Liver (tissue), 9 donors: ENCODE measurements around the gene PTPRD. TPM values are rescaled to one million over a fixed set of nuclear protein-coding genes. Genes with fewer than 3 reads are reported as not detected.

Source experiments
- DNase-seq: peaks from one replicate; pipeline ENCODE4 v3.0.0-alpha.2; 2017; ENCODE audit warnings: low spot score
- H3K27ac ChIP-seq, 2 donors: one replicate each; pipeline ENCODE4 v1.7.0; 2013; ENCODE audit warnings: inconsistent platforms in 2 of 2, low read length in 2 of 2, control low read depth in 1 of 2, low read depth in 1 of 2, mild to moderate bottlenecking in 1 of 2
- H3K27me3 ChIP-seq, 4 donors: one replicate each; pipeline versions ENCODE4 v1.6.1 to v1.7.0; 2013; ENCODE audit warnings: low read length in 3 of 4, inconsistent platforms in 1 of 4, mild to moderate bottlenecking in 1 of 4, moderate library complexity in 1 of 4; ENCODE audit not compliant: control insufficient read depth in 4 of 4, insufficient read depth in 4 of 4
- H3K36me3 ChIP-seq, 4 donors: one replicate each; pipeline versions ENCODE4 v1.6.1 to v1.7.0; 2013; ENCODE audit warnings: low read length in 3 of 4, mild to moderate bottlenecking in 3 of 4, low read depth in 1 of 4, moderate library complexity in 1 of 4; ENCODE audit not compliant: control insufficient read depth in 4 of 4, insufficient read depth in 3 of 4
- H3K4me1 ChIP-seq, 4 donors: one replicate each; pipeline versions ENCODE4 v1.6.1 to v1.7.0; 2013; ENCODE audit warnings: low read length in 3 of 4, mild to moderate bottlenecking in 3 of 4, moderate library complexity in 1 of 4; ENCODE audit not compliant: control insufficient read depth in 4 of 4, insufficient read depth in 4 of 4
- H3K4me3 ChIP-seq, 3 donors: one replicate each; pipeline versions ENCODE4 v1.6.1 to v1.7.0; 2013; ENCODE audit warnings: low read length in 3 of 3, control low read depth in 1 of 3, low read depth in 1 of 3, mild to moderate bottlenecking in 1 of 3
- H3K9ac ChIP-seq, 2 donors: one replicate each; pipeline ENCODE4 v1.7.0; 2013; ENCODE audit warnings: low read length in 2 of 2, mild to moderate bottlenecking in 2 of 2, moderate library complexity in 2 of 2, control low read depth in 1 of 2, low read depth in 1 of 2
- H3K9me3 ChIP-seq, 4 donors: one replicate each; pipeline versions ENCODE4 v1.6.1 to v1.7.0; 2013; ENCODE audit warnings: low read length in 3 of 4; ENCODE audit not compliant: control insufficient read depth in 4 of 4
- CTCF ChIP-seq: fragments of 150-350 bp; IDR thresholded peaks from 2 replicates; pipeline ENCODE4 v1.5.1; 2017; ENCODE audit warnings: improper control_type of control experiment, low read depth, low read length; ENCODE audit not compliant: missing input control
- EGR1 ChIP-seq, 2 donors: IDR thresholded peaks; 2 replicates each; pipeline ENCODE4 v1.6.1; 2016 to 2018; ENCODE audit warnings: antibody characterized with exemption in 2 of 2, low read depth in 2 of 2
- FOXA2 ChIP-seq: IDR thresholded peaks from 2 replicates; pipeline ENCODE4 v1.6.1; 2016; ENCODE audit warnings: antibody characterized with exemption
- HNF4A ChIP-seq, 2 donors: conservative IDR thresholded peaks; 2 replicates each; pipeline ENCODE4 v1.6.1; 2016; ENCODE audit warnings: antibody characterized with exemption in 2 of 2, mild to moderate bottlenecking in 2 of 2
- HNF4G ChIP-seq: IDR thresholded peaks from 2 replicates; pipeline ENCODE4 v1.6.1; 2016; ENCODE audit warnings: antibody characterized with exemption
- JUND ChIP-seq, 2 donors: IDR thresholded peaks; 2 replicates each; pipeline ENCODE4 v1.6.1; 2016; ENCODE audit warnings: antibody characterized with exemption in 2 of 2
- RAD21 ChIP-seq, 2 donors: IDR thresholded peaks; 2 replicates each; pipeline ENCODE4 v1.6.1; 2016; ENCODE audit warnings: antibody characterized with exemption in 2 of 2, mild to moderate bottlenecking in 2 of 2
- REST ChIP-seq: IDR thresholded peaks from 2 replicates; pipeline ENCODE4 v1.6.1; 2016; ENCODE audit warnings: antibody characterized with exemption, mild to moderate bottlenecking
- RXRA ChIP-seq, 2 donors: IDR thresholded peaks; 2 replicates each; pipeline ENCODE4 v1.6.1; 2017 to 2018; ENCODE audit warnings: antibody characterized with exemption in 2 of 2, mild to moderate bottlenecking in 1 of 2
- SP1 ChIP-seq: IDR thresholded peaks from 2 replicates; pipeline ENCODE4 v1.6.1; 2018; ENCODE audit warnings: antibody characterized with exemption, mild to moderate bottlenecking
- YY1 ChIP-seq: IDR thresholded peaks from 2 replicates; pipeline ENCODE4 v1.6.1; 2016; ENCODE audit warnings: antibody characterized with exemption, mild to moderate bottlenecking
- ZBTB33 ChIP-seq: IDR thresholded peaks from 2 replicates; pipeline ENCODE4 v1.6.1; 2016; ENCODE audit warnings: antibody characterized with exemption
- WGBS: extraction: QIAGEN DNeasy Blood & Tissue Kit; methylation state at CpG from one replicate; pipeline ENCODE4 v1.1.7; 2013; 5-methylcytosine and 5-hydroxymethylcytosine counted together
- polyA plus RNA-seq, 2 donors: library from polyadenylated mRNA; stranded (reverse) in 1 of 2; unstranded in 1 of 2; fragments of 200-250 nt in 1 of 2; fragments of >200 nt in 1 of 2; fragmentation: Nextera tagmentation in 1 of 2; extraction: Ambion mirVana in 1 of 2; gene quantifications; one replicate each; pipeline versions ENCODE4 v1.2.1 to v1.2.3, GENCODE V29; 2013 to 2015
- total RNA-seq, 2 donors: library from RNA; depleted of rRNA; stranded (reverse); fragments of >200 nt; gene quantifications; one replicate each; pipeline ENCODE4 v1.2.3, GENCODE V29; 2014
- donor health status: healthy.
- donor health status: healthy.
- donor health status: healthy.
- donor health status: healthy.
- donor health status: healthy.

Gene PTPRD
- total and polyA plus RNA-seq, 4 donors = 0.78 to 34.2 (median 4.7) TPM

DNA sequence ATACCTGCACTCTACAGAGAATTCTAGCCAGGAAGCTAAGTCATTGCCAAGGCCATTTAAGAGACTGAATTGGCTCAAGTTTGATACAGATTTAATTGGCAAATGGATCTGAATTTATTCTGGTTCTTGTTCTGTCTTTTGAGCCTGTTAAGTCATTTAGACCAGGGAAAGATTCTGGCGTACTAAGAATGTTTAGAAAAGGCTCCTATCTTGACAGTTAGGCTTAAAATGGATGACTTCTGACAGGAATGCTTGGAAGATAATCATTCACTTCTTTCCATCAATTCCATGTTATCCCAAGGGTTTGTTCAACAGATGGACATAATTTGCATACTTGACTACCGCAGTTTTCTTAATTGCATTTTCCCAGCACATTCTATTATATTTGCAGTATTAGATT, 376.6 kb downstream of the PTPRD start:
- no peak for DNase-seq
- Histone ChIP-seq H3K9me3 (no peaks in the 10 kb centered on the region), H3K27ac (no peak overlapping the region)

DNA sequence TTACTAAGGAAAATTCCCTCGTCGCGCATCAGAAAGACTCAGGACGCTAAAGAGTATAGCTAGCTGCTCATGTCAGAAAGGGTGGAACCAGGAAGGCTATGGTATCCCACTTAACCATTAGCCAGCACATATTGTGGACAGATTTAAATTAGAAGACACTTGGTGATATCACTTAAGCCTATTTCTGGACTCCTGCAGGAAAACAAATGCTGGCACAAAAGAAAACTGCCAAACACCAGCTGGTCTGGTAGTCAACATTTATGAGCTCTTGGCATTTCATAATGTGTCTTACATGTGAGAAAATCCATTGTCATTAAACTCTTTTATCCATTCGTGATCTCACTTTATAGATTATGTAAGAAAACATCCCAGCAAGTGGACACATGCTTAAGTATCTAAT, 377.4 kb downstream of the PTPRD start:
- no peak for TF ChIP-seq YY1
- TF ChIP-seq ZBTB33 = no peak
- TF ChIP-seq FOXA2 = no peak
- no peak for TF ChIP-seq HNF4G
- no peak for TF ChIP-seq REST
- no peak for TF ChIP-seq JUND (IDR thresholded peaks at IDR 0.05)
- no peak for TF ChIP-seq HNF4A (conservative IDR thresholded peaks at IDR 0.05)
- no peak for TF ChIP-seq SP1
- WGBS = 88% methylated on average over 5 of the region's 5 CpGs
- Histone ChIP-seq H3K4me3 (no peak overlapping the region), H3K36me3 (no peaks in the 10 kb centered on the region), H3K4me1 (no peaks in the 10 kb centered on the region), H3K9ac (no peak overlapping the region), H3K27me3 (no peaks in the 10 kb centered on the region), H3K27ac (no peak overlapping the region), H3K9me3 (no peaks in the 10 kb centered on the region)
- DNase-seq = no peak

More for the DNA sequence above, 376.6 kb downstream of the PTPRD start:
- TF ChIP-seq HNF4A (conservative IDR thresholded peaks at IDR 0.05) = no peak
- no peak for TF ChIP-seq RXRA (IDR thresholded peaks at IDR 0.05)
- no peak overlapping the region for H3K9ac ChIP-seq
- H3K27me3 ChIP-seq = no peaks in the 10 kb centered on the region
- H3K4me3 ChIP-seq = no peak overlapping the region
- H3K4me1 ChIP-seq = no peaks in the 10 kb centered on the region
- 83% methylated on average over 2 of the region's 2 CpGs for WGBS
- no peaks in the 10 kb centered on the region for H3K36me3 ChIP-seq

DNA sequence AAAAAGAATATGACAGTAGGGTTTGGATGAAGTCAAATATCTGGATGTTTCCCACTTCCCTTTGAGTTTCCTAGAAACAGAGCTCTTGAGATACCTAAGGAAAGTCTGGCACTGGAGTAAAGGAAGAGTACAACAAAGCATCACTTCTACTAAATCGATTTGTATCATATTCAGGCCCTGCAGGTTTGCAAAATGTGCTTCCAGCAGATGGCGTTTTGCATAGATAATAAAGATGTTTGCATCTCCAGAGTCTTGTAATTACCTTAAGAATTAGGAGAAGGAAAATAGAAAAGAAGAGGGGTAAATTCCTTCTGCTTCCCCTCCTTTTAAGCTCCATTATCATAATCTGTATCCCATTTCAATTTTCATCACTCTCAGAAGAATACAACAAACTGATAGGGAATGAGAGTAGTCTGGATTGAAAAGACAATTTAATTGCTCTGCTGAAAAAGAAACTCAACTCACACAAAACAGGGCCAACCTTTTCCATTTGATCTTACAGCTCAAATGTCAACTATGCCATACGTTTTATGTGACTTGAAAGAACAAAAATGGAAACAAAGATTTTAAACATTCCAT, 380.4 kb downstream of the PTPRD start:
- no peak for DNase-seq
- Histone ChIP-seq H3K9me3 (no peaks in the 10 kb centered on the region), H3K4me3 (no peak overlapping the region), H3K36me3 (no peaks in the 10 kb centered on the region), H3K27me3 (no peaks in the 10 kb centered on the region), H3K4me1 (no peaks in the 10 kb centered on the region), H3K27ac (no peak overlapping the region), H3K9ac (no peak overlapping the region)
- 38% methylated on average over 3 of the region's 3 CpGs for WGBS
- TF ChIP-seq EGR1 (IDR thresholded peaks at IDR 0.05; ENCODE audit: low read depth in 2 of 2) (no peak), CTCF (peak; percentile 2), RAD21 (IDR thresholded peaks at IDR 0.05) (peak in 1 of 2 donors; percentile 19)
